ENCODE measurements around the gene KIAA1143.

DNA sequence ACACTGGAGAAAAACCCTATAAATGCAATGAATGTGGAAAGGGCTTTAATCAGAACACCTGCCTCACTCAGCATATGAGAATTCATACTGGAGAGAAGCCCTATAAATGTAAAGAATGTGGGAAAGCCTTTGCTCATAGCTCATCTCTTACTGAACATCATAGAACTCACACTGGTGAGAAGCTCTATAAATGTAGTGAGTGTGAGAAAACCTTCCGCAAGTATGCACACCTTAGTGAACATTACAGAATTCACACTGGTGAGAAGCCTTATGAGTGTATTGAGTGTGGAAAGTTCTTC, 39.4 kb downstream of the KIAA1143 start:
- TF ChIP-seq, protein P1, sequence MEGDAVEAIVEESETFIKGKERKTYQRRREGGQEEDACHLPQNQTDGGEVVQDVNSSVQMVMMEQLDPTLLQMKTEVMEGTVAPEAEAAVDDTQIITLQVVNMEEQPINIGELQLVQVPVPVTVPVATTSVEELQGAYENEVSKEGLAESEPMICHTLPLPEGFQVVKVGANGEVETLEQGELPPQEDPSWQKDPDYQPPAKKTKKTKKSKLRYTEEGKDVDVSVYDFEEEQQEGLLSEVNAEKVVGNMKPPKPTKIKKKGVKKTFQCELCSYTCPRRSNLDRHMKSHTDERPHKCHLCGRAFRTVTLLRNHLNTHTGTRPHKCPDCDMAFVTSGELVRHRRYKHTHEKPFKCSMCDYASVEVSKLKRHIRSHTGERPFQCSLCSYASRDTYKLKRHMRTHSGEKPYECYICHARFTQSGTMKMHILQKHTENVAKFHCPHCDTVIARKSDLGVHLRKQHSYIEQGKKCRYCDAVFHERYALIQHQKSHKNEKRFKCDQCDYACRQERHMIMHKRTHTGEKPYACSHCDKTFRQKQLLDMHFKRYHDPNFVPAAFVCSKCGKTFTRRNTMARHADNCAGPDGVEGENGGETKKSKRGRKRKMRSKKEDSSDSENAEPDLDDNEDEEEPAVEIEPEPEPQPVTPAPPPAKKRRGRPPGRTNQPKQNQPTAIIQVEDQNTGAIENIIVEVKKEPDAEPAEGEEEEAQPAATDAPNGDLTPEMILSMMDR (conservative IDR thresholded peaks at IDR 0.05; ENCODE audit: low read depth, low read length) = no peak
- no peak for TF ChIP-seq EZH2 (IDR thresholded peaks at IDR 0.05; ENCODE audit: low read length, unreplicated experiment)

Data from PC-3 (cell line).